WERI-Rb-1 (cell line): Measurements from ENCODE around the gene MYO18A.

ENCODE experiments used
- DNase-seq: peaks from one replicate; pipeline ENCODE4 v3.0.0-alpha.2; 2020
- H3K27ac ChIP-seq: fragments of 250-450 bp; sonication (Bioruptor Pico); 2 replicates; pipeline ENCODE4 v1.5.1; 2020; ENCODE audit warnings: mild to moderate bottlenecking, moderate library complexity
- H3K27me3 ChIP-seq: fragments of 250-450 bp; sonication (Bioruptor Pico); 2 replicates; pipeline ENCODE4 v1.5.1; 2021; ENCODE audit warnings: mild to moderate bottlenecking, low read depth, moderate library complexity; ENCODE audit not compliant: insufficient read depth, severe bottlenecking
- H3K36me3 ChIP-seq: fragments of 250-450 bp; sonication (Bioruptor Pico); 2 replicates; pipeline ENCODE4 v1.5.1; 2020; ENCODE audit warnings: mild to moderate bottlenecking, moderate library complexity
- H3K4me3 ChIP-seq: 2 replicates; pipeline ENCODE4 v1.5.1; 2011; ENCODE audit warnings: low read depth, mild to moderate bottlenecking, control low read depth, low read length
- H3K9me3 ChIP-seq: fragments of 250-450 bp; sonication (Bioruptor Pico); 2 replicates; pipeline ENCODE4 v1.5.1; 2021; ENCODE audit warnings: mild to moderate bottlenecking, moderate library complexity; ENCODE audit not compliant: severe bottlenecking
- TF ChIP-seq, protein P1 (sequence below): IDR thresholded peaks from 2 replicates; pipeline ENCODE4 v1.5.1; 2011; ENCODE audit warnings: low read depth, mild to moderate bottlenecking, control low read depth, inconsistent platforms, low read length

Gene MYO18A

DNA sequence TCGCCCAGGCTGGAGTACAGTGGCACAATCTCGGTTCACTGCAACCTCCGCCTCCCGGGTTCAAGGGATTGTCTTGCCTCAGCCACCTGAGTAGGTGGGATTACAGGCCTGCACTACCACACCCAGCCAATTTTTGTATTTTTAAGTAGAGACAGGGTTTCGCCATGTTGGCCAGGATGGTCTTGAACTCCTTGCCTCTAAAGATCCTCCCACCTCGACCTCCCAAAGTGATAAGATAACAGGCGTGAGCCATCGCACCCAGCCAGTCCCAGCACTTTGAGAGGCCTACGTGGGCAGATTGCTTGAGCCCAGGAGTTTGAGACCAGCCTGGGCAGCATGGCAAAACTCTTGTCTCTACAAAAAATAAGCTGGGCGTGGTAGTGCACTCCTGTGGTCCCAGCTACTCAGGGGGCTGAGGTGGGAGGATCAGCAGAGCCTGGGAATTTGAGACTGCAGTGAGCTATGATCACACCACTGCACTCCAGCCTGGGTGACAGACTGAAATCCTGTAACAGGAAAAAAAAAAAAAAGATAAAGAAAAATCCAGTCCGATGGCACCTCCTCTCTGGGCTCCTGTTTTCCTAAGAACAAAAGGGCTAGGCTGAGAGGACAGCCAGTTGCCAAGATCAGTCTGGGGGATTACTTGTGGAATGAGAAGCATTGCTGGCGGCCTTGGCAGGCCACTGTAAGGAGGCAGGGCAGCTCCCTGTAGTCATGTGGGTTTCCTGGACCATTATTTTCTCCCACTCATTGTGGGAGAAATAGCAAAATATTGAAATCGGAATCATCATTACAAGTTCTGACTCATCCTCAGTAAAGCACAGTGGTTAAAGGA, 140.2 kb downstream of the MYO18A start:
- no peaks in the 10 kb centered on the region for H3K36me3 ChIP-seq
- H3K27ac ChIP-seq, result no peak overlapping the region
- peaks cover 4% of the 10 kb centered on the region for H3K9me3 ChIP-seq
- DNase-seq, result peak; percentile 21
- no peaks in the 10 kb centered on the region for H3K27me3 ChIP-seq
- TF ChIP-seq, protein P1, sequence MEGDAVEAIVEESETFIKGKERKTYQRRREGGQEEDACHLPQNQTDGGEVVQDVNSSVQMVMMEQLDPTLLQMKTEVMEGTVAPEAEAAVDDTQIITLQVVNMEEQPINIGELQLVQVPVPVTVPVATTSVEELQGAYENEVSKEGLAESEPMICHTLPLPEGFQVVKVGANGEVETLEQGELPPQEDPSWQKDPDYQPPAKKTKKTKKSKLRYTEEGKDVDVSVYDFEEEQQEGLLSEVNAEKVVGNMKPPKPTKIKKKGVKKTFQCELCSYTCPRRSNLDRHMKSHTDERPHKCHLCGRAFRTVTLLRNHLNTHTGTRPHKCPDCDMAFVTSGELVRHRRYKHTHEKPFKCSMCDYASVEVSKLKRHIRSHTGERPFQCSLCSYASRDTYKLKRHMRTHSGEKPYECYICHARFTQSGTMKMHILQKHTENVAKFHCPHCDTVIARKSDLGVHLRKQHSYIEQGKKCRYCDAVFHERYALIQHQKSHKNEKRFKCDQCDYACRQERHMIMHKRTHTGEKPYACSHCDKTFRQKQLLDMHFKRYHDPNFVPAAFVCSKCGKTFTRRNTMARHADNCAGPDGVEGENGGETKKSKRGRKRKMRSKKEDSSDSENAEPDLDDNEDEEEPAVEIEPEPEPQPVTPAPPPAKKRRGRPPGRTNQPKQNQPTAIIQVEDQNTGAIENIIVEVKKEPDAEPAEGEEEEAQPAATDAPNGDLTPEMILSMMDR, result no peak
- H3K4me3 ChIP-seq, result no peak overlapping the region

DNA sequence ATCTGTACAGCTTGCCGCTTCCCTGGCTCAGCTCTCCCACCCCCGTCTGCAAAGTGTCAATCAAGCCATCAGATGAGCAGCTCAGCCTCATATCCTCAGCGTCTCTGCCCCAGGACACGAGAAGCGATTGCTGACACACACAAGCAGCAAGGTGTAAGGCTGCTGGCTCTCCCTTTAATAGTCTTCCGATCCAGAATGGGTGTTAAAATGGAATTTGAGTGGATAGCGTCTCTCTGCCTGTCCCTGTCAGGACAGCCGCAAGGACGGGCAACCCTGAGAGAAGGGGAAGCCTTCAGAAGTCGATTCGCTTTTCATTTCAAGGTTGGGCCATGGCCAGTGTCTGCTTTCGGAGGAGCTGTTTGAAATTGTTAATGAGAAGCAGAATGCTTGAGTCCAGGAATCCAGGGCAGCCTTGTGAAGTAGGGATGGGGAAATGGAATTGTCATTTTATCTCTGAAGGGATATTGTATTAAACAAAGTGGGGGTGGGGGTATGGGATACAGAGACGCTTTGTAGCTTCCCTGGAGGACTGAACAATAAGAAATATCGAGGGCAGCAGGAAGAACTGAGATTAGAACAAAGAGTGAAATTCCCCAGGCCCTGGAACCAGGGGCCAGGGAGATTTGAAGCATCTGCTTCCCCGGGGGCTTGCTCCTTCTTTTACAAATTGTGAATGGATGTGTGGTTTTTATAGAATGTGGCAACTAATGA, 142.0 kb downstream of the MYO18A start:
- no peak overlapping the region; the same call in 1 of the 2 replicates for H3K27ac ChIP-seq
- DNase-seq, result no peak
- H3K36me3 ChIP-seq, result no peaks in the 10 kb centered on the region
- H3K4me3 ChIP-seq, result no peak overlapping the region
- H3K27me3 ChIP-seq, result no peaks in the 10 kb centered on the region
- TF ChIP-seq, protein P1, result no peak
- peaks cover 14% of the 10 kb centered on the region for H3K9me3 ChIP-seq

DNA sequence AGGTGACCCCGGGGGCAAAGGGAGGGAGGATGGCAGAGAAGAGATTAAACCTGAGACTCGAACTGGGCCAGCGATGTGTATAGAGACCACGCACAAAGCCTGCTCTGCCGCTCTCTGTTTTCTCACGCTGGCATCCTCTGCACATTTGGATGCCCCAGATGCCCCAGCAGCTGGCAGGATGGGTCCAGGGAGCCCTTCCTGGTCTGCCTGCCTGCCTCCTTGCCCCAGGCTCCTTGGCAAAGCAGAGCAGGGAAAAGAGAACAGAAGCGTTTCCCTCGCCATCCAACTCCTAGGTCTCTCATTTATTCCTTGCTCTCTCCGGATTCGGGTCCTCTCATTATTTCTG, 142.5 kb downstream of the MYO18A start:
- Histone ChIP-seq H3K27me3 (no peaks in the 10 kb centered on the region), H3K36me3 (no peaks in the 10 kb centered on the region), H3K4me3 (no peak overlapping the region), H3K27ac (no peak overlapping the region), H3K9me3 (peaks cover 14% of the 10 kb centered on the region)
- no peak for DNase-seq
- TF ChIP-seq, protein P1, result no peak

- Histone ChIP-seq H3K4me3 (no peak overlapping the region), H3K27me3 (no peaks in the 10 kb centered on the region), H3K9me3 (peaks cover 14% of the 10 kb centered on the region), H3K36me3 (no peaks in the 10 kb centered on the region), H3K27ac (no peak overlapping the region)
- TF ChIP-seq, protein P1, result peak; percentile 34; the same call in 1 of the 2 replicates
- DNase-seq, result peak; percentile 44
Observed at GRCh38 chr17:29036584-29036983, 143.6 kb downstream of the MYO18A start.

- Histone ChIP-seq H3K36me3 (no peaks in the 10 kb centered on the region), H3K27ac (no peak overlapping the region), H3K27me3 (no peaks in the 10 kb centered on the region), H3K9me3 (peaks cover 14% of the 10 kb centered on the region), H3K4me3 (no peak overlapping the region)
- no peak for DNase-seq
- TF ChIP-seq, protein P1, result no peak
Observed at GRCh38 chr17:29034510-29034909, 145.7 kb downstream of the MYO18A start.
